Neutrophil (primary cell): ENCODE measurements around the gene HPN.

Source experiments
- H3K27ac ChIP-seq: fragments of 200-600 bp; sonication (generic); 2 replicates; pipeline ENCODE4 v1.5.1; 2016; ENCODE audit warnings: mild to moderate bottlenecking, moderate library complexity
- H3K27me3 ChIP-seq: fragments of 200-600 bp; sonication (generic); 2 replicates; pipeline ENCODE4 v1.6.0; 2016; ENCODE audit warnings: mild to moderate bottlenecking
- H3K36me3 ChIP-seq: fragments of 200-600 bp; sonication (generic); 2 replicates; pipeline ENCODE4 v1.5.1; 2017
- H3K4me1 ChIP-seq, 2 experiments: fragments of 200-600 bp in 1 of 2; sonication (generic) in 1 of 2; 1 replicate in 1 of 2; 2 replicates in 1 of 2; pipeline versions ENCODE4 v1.5.1 to v1.6.1; 2013 to 2016; ENCODE audit warnings: low read depth in 1 of 2, low read length in 1 of 2, mild to moderate bottlenecking in 1 of 2, moderate library complexity in 1 of 2; ENCODE audit not compliant: control insufficient read depth in 1 of 2, insufficient read depth in 1 of 2
- H3K4me3 ChIP-seq, 2 experiments: fragments of 200-600 bp in 1 of 2; sonication (generic) in 1 of 2; 1 replicate in 1 of 2; 2 replicates in 1 of 2; pipeline ENCODE4 v1.5.1; 2013 to 2016; ENCODE audit warnings: low read depth in 1 of 2, low read length in 1 of 2, mild to moderate bottlenecking in 1 of 2, moderate library complexity in 1 of 2
- H3K9me3 ChIP-seq: fragments of 200-600 bp; sonication (generic); 2 replicates; pipeline ENCODE4 v1.5.1; 2016
- CTCF ChIP-seq: fragments of 200-600 bp; sonication (generic); IDR thresholded peaks from 2 replicates; pipeline ENCODE4 v1.5.1; 2016; ENCODE audit warnings: antibody characterized with exemption

HPN gene

GRCh38 chr19:35032356-35032865, 9.1 kb upstream of the HPN start:
- no peak for TF ChIP-seq CTCF
- H3K9me3 ChIP-seq = no peaks in the 10 kb centered on the region
- H3K27me3 ChIP-seq = peaks cover 61% of the 10 kb centered on the region
- peaks cover 5 to 6% of the 10 kb centered on the region in 2 experiments for H3K4me1 ChIP-seq
- no peak overlapping the region for H3K4me3 ChIP-seq
- H3K36me3 ChIP-seq = peaks cover 16% of the 10 kb centered on the region
- no peak overlapping the region for H3K27ac ChIP-seq

GRCh38 chr19:35033067-35034004, 8.2 kb upstream of the HPN start:
- Histone ChIP-seq H3K9me3 (no peaks in the 10 kb centered on the region), H3K27ac (no peak overlapping the region), H3K4me1 (peaks cover 5 to 6% of the 10 kb centered on the region in 2 experiments), H3K36me3 (peaks cover 7% of the 10 kb centered on the region), H3K4me3 (no peak overlapping the region), H3K27me3 (peaks cover 71% of the 10 kb centered on the region)
- TF ChIP-seq CTCF = no peak

GRCh38 chr19:35034005-35034502, 7.5 kb upstream of the HPN start:
- H3K4me3 ChIP-seq = no peak overlapping the region
- H3K4me1 ChIP-seq = peaks cover 5 to 6% of the 10 kb centered on the region in 2 experiments
- no peak for TF ChIP-seq CTCF
- H3K36me3 ChIP-seq = peaks cover 1% of the 10 kb centered on the region
- no peak overlapping the region for H3K27ac ChIP-seq
- no peaks in the 10 kb centered on the region for H3K9me3 ChIP-seq
- peaks cover 75% of the 10 kb centered on the region for H3K27me3 ChIP-seq

- no peak overlapping the region for H3K27ac ChIP-seq
- no peak for TF ChIP-seq CTCF
Observed at GRCh38 chr19:35034588-35035382, 6.7 kb upstream of the HPN start.

More at GRCh38 chr19:35034588-35035382, 6.7 kb upstream of the HPN start:
- peaks cover 75% of the 10 kb centered on the region for H3K27me3 ChIP-seq
- no peaks in the 10 kb centered on the region for H3K9me3 ChIP-seq
- no peak overlapping the region for H3K4me3 ChIP-seq
- H3K4me1 ChIP-seq = peaks cover 3 to 8% of the 10 kb centered on the region in 2 experiments
- no peaks in the 10 kb centered on the region for H3K36me3 ChIP-seq
